Measurements from ENCODE around the gene GAS2. TPM values are rescaled to one million over a fixed set of nuclear protein-coding genes. Genes with fewer than 3 reads are reported as not detected.

GAS2 gene
- total RNA-seq, 4 donors from 2014 or later = 0.77 to 21.5 (median 5.1) TPM; not detected in 1

GRCh38 chr11:22769081-22769480 lies 102.7 kb downstream of the GAS2 start:
- Histone ChIP-seq H3K36me3 (no peaks in the 10 kb centered on the region), H3K27ac (no peak overlapping the region), H3K9me3 (no peaks in the 10 kb centered on the region), H3K27me3 (no peaks in the 10 kb centered on the region), H3K4me1 (no peaks in the 10 kb centered on the region), H3K4me3 (no peak overlapping the region)
- DNase-seq = no peak
- intact Hi-C loops (cut with DNase I; ENCODE audit: low total_unique reads) = no loop called here
- TF ChIP-seq POLR2A (IDR thresholded peaks at IDR 0.05) = no peak

- Histone ChIP-seq H3K27ac (no peak overlapping the region), H3K27me3 (no peaks in the 10 kb centered on the region), H3K9me3 (no peaks in the 10 kb centered on the region), H3K4me1 (no peaks in the 10 kb centered on the region), H3K4me3 (no peak overlapping the region), H3K36me3 (no peaks in the 10 kb centered on the region)
- no peak for TF ChIP-seq CTCF (IDR thresholded peaks at IDR 0.05)
- no peak for TF ChIP-seq POLR2A (IDR thresholded peaks at IDR 0.05)
- intact Hi-C loops (cut with DNase I; ENCODE audit: low total_unique reads) = no loop called here
- DNase-seq = no peak
Observed at GRCh38 chr11:22774716-22775115, 108.3 kb downstream of the GAS2 start.

GRCh38 chr11:22775248-22775647 lies 108.8 kb downstream of the GAS2 start:
- DNase-seq = no peak
- no peak overlapping the region for H3K27ac ChIP-seq
- no peaks in the 10 kb centered on the region for H3K4me1 ChIP-seq
- H3K36me3 ChIP-seq = no peaks in the 10 kb centered on the region
- H3K9me3 ChIP-seq = no peaks in the 10 kb centered on the region
- H3K27me3 ChIP-seq = no peaks in the 10 kb centered on the region
- no peak overlapping the region for H3K4me3 ChIP-seq
- intact Hi-C loops (cut with DNase I; ENCODE audit: low total_unique reads) = no loop called here
- TF ChIP-seq POLR2A (IDR thresholded peaks at IDR 0.05) (no peak), CTCF (IDR thresholded peaks at IDR 0.05) (no peak)

- intact Hi-C loops (cut with DNase I; ENCODE audit: low total_unique reads) = no loop called here
- TF ChIP-seq POLR2A (IDR thresholded peaks at IDR 0.05) (no peak), CTCF (IDR thresholded peaks at IDR 0.05) (no peak)
- no peak for DNase-seq
- no peak overlapping the region for H3K4me3 ChIP-seq
- H3K27ac ChIP-seq = no peak overlapping the region
- no peaks in the 10 kb centered on the region for H3K4me1 ChIP-seq
- H3K9me3 ChIP-seq = no peaks in the 10 kb centered on the region
- no peaks in the 10 kb centered on the region for H3K27me3 ChIP-seq
- no peaks in the 10 kb centered on the region for H3K36me3 ChIP-seq
Observed at GRCh38 chr11:22778642-22779041, 112.2 kb downstream of the GAS2 start.

GRCh38 chr11:22779850-22780249 lies 113.4 kb downstream of the GAS2 start:
- Histone ChIP-seq H3K36me3 (no peaks in the 10 kb centered on the region), H3K4me3 (no peak overlapping the region), H3K9me3 (no peaks in the 10 kb centered on the region), H3K27ac (no peak overlapping the region), H3K27me3 (no peaks in the 10 kb centered on the region), H3K4me1 (no peaks in the 10 kb centered on the region)
- TF ChIP-seq CTCF (IDR thresholded peaks at IDR 0.05) (no peak), POLR2A (IDR thresholded peaks at IDR 0.05) (no peak)
- intact Hi-C loops (cut with DNase I; ENCODE audit: low total_unique reads) = no loop called here
- DNase-seq = no peak

GRCh38 chr11:22780952-22781593 lies 114.7 kb downstream of the GAS2 start:
- intact Hi-C loops (cut with DNase I; ENCODE audit: low total_unique reads) = no loop called here
- Histone ChIP-seq H3K4me1 (no peaks in the 10 kb centered on the region), H3K36me3 (no peaks in the 10 kb centered on the region), H3K27ac (no peak overlapping the region), H3K4me3 (no peak overlapping the region), H3K27me3 (no peaks in the 10 kb centered on the region), H3K9me3 (no peaks in the 10 kb centered on the region)
- no peak for DNase-seq
- TF ChIP-seq POLR2A (IDR thresholded peaks at IDR 0.05) (no peak), CTCF (IDR thresholded peaks at IDR 0.05) (no peak)

Data from uterus (tissue), 4 donors.